BLaER1 treated with 17β-estradiol and CSF1 and Interleukin-3, amounts not matched to agents 10 nM and 100 nM (cell line): Measurements from ENCODE around the gene PTPRN2.
"Not testable (repeated sequence)": the region's sequence is repeated elsewhere in the genome, so short reads cannot be mapped to it uniquely, and the experiment has no call there.

ENCODE experiments used
- H3K27ac ChIP-seq, 11 experiments: shearing (Covaris generic); formaldehyde crosslinking; 2 replicates each; pipeline ENCODE4 v1.8.1; 2022
- H3K27me3 ChIP-seq, 11 experiments: shearing (Covaris generic); formaldehyde crosslinking; 2 replicates each; pipeline ENCODE4 v1.8.1; 2022
- H3K36me3 ChIP-seq, 11 experiments: shearing (Covaris generic); formaldehyde crosslinking; 2 replicates each; pipeline ENCODE4 v1.8.1; 2022
- H3K4me1 ChIP-seq, 10 experiments: shearing (Covaris generic); formaldehyde crosslinking; 2 replicates each; pipeline ENCODE4 v1.8.1; 2022
- H3K4me2 ChIP-seq, 11 experiments: shearing (Covaris generic); formaldehyde crosslinking; 2 replicates each; pipeline ENCODE4 v1.8.1; 2022
- H3K4me3 ChIP-seq, 10 experiments: shearing (Covaris generic); formaldehyde crosslinking; 2 replicates each; pipeline ENCODE4 v1.8.1; 2022
- H3K9ac ChIP-seq, 11 experiments: shearing (Covaris generic); formaldehyde crosslinking; 2 replicates each; pipeline ENCODE4 v1.8.1; 2022
- H3K9me3 ChIP-seq, 11 experiments: shearing (Covaris generic); formaldehyde crosslinking; replicated peaks in 1 of 11; 2 replicates each; pipeline ENCODE4 v1.8.1; 2022
- H4K20me1 ChIP-seq, 11 experiments: shearing (Covaris generic); formaldehyde crosslinking; 2 replicates each; pipeline ENCODE4 v1.8.1; 2022
- Cebpa-rat ChIP-seq, 11 experiments: shearing (Covaris generic); IDR thresholded peaks; 2 replicates each; pipeline ENCODE4 v1.8.1; 2022

Gene PTPRN2

GRCh38 chr7:158357898-158358821 lies 229.5 kb downstream of the PTPRN2 start:
- no peak overlapping the region for H3K9ac ChIP-seq
- H3K4me3 ChIP-seq = no peak overlapping the region
- H4K20me1 ChIP-seq = peaks cover 0 to 18% (median 0%) of the 10 kb centered on the region in 11 experiments; a peak in 5 of 22 replicates
- no peaks in the 10 kb centered on the region for H3K4me1 ChIP-seq
- no peaks in the 10 kb centered on the region for H3K9me3 ChIP-seq
- TF ChIP-seq Cebpa-rat (IDR thresholded peaks at IDR 0.05) = no peak
- H3K36me3 ChIP-seq = no peaks in the 10 kb centered on the region
- H3K27ac ChIP-seq = no peak overlapping the region
- no peak overlapping the region for H3K4me2 ChIP-seq
- H3K27me3 ChIP-seq = no peaks in the 10 kb centered on the region

- Histone ChIP-seq H3K9me3 (no peaks in the 10 kb centered on the region), H3K36me3 (no peaks in the 10 kb centered on the region), H3K4me2 (no peak overlapping the region), H3K4me3 (no peak overlapping the region), H3K9ac (no peak overlapping the region), H3K27me3 (no peaks in the 10 kb centered on the region), H4K20me1 (peaks cover 0 to 10% (median 0%) of the 10 kb centered on the region in 11 experiments; a peak in 3 of 22 replicates), H3K4me1 (no peaks in the 10 kb centered on the region), H3K27ac (no peak overlapping the region)
- TF ChIP-seq Cebpa-rat (IDR thresholded peaks at IDR 0.05) = no peak
These were observed 230.3 kb downstream of the PTPRN2 start for GRCh38 chr7:158357106-158357897.

GRCh38 chr7:158356454-158356853 lies 231.2 kb downstream of the PTPRN2 start:
- peaks cover 0 to 1% (median 0%) of the 10 kb centered on the region in 11 experiments; a peak in 2 of 22 replicates for H4K20me1 ChIP-seq
- H3K4me2 ChIP-seq = no peak overlapping the region
- no peak overlapping the region for H3K27ac ChIP-seq
- H3K27me3 ChIP-seq = no peaks in the 10 kb centered on the region
- H3K36me3 ChIP-seq = no peaks in the 10 kb centered on the region
- H3K4me1 ChIP-seq = no peaks in the 10 kb centered on the region
- no peak overlapping the region for H3K4me3 ChIP-seq
- TF ChIP-seq Cebpa-rat (IDR thresholded peaks at IDR 0.05) = no peak
- H3K9ac ChIP-seq = no peak overlapping the region
- no peaks in the 10 kb centered on the region for H3K9me3 ChIP-seq

GRCh38 chr7:158355456-158356065 lies 232.1 kb downstream of the PTPRN2 start:
- Histone ChIP-seq H4K20me1 (peaks cover 0 to 7% (median 0%) of the 10 kb centered on the region in 11 experiments; a peak in 1 of 22 replicates), H3K9ac (no peak overlapping the region), H3K4me2 (no peak overlapping the region), H3K27ac (no peak overlapping the region), H3K4me3 (no peak overlapping the region), H3K36me3 (no peaks in the 10 kb centered on the region), H3K9me3 (no peaks in the 10 kb centered on the region), H3K27me3 (no peaks in the 10 kb centered on the region), H3K4me1 (0 out of 20 replicates have a peak, but pooled peaks cover 0 to 2% (median 0%) of the 10 kb centered on the region in 10 experiments)
- no peak for TF ChIP-seq Cebpa-rat (IDR thresholded peaks at IDR 0.05)

GRCh38 chr7:158354861-158355260 lies 232.8 kb downstream of the PTPRN2 start:
- Histone ChIP-seq H4K20me1 (peaks cover 0 to 10% (median 0%) of the 10 kb centered on the region in 11 experiments; a peak in 1 of 22 replicates), H3K4me1 (0 out of 20 replicates have a peak, but pooled peaks cover 0 to 5% (median 0%) of the 10 kb centered on the region in 10 experiments), H3K9me3 (no peaks in the 10 kb centered on the region), H3K36me3 (no peaks in the 10 kb centered on the region), H3K4me2 (no peak overlapping the region), H3K9ac (no peak overlapping the region), H3K27me3 (no peaks in the 10 kb centered on the region), H3K4me3 (no peak overlapping the region), H3K27ac (no peak overlapping the region)
- TF ChIP-seq Cebpa-rat (IDR thresholded peaks at IDR 0.05) = no peak

GRCh38 chr7:158353606-158354570 lies 233.7 kb downstream of the PTPRN2 start:
- Histone ChIP-seq H4K20me1 (peaks cover 0 to 10% (median 0%) of the 10 kb centered on the region in 11 experiments; a peak in 1 of 22 replicates), H3K9me3 (no peaks in the 10 kb centered on the region)

GRCh38 chr7:158351899-158352729 lies 235.5 kb downstream of the PTPRN2 start:
- not testable (repeated sequence) for H3K4me3 ChIP-seq

More at GRCh38 chr7:158353606-158354570, 233.7 kb downstream of the PTPRN2 start:
- Histone ChIP-seq H3K4me1 (0 out of 20 replicates have a peak, but pooled peaks cover 0 to 5% (median 0%) of the 10 kb centered on the region in 10 experiments), H3K27me3 (no peaks in the 10 kb centered on the region), H3K36me3 (no peaks in the 10 kb centered on the region), H3K4me3 (no peak overlapping the region), H3K4me2 (no peak overlapping the region), H3K9ac (no peak overlapping the region), H3K27ac (no peak overlapping the region)
- no peak for TF ChIP-seq Cebpa-rat (IDR thresholded peaks at IDR 0.05)

More at GRCh38 chr7:158351899-158352729, 235.5 kb downstream of the PTPRN2 start:
- not testable (repeated sequence) for H3K9ac ChIP-seq, H3K4me2 ChIP-seq, H3K9me3 ChIP-seq, H3K36me3 ChIP-seq, H3K4me1 ChIP-seq, H3K27me3 ChIP-seq, H3K27ac ChIP-seq, H4K20me1 ChIP-seq
